ENCODE data around the gene SELENOP.

DNA sequence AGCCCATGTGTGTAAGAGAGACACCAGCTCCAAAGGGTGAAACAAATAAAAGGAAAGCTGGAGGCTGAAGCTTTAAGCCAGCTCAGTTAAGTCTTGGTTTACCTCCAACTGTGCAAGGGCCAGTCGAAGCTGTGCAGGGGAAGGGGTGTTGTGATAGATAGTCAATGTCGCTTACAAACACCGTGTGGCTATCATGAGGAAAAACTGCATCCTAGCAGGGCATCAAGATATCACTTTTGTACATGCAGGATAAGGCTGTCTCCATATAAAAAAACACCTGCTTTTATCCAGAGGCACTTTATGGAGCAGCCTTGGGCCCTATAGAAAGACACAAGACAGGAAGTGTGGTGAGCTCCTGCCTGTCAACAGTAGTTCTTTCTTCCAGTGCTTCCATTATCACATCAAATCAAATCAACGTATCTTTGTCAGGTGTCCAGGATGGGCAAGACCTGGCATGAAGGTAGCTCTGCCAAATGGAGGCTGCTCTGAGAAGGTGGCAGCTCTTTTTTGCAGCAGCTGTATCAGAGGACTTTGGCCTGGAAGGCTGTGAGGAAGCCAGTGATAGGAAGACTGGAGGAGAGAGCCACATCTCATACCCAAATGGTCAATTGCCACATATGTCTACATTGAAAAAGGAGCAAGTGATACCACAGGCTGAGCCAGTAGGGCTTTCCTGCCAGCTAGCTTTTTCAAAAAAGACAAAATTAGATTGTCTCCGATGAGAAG lies 29.3 kb upstream of the SELENOP start:
- TF ChIP-seq FOSL2 (CRISPR knock-in tag; IDR thresholded peaks at IDR 0.05) (no peak), EZH2 (conservative IDR thresholded peaks at IDR 0.05; ENCODE audit: low read depth, low read length) (no peak), IKZF1 (IDR thresholded peaks at IDR 0.05) (no peak)
- TF ChIP-seq, protein P1, sequence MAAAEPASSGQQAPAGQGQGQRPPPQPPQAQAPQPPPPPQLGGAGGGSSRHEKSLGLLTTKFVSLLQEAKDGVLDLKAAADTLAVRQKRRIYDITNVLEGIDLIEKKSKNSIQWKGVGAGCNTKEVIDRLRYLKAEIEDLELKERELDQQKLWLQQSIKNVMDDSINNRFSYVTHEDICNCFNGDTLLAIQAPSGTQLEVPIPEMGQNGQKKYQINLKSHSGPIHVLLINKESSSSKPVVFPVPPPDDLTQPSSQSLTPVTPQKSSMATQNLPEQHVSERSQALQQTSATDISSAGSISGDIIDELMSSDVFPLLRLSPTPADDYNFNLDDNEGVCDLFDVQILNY (CRISPR knock-in tag; conservative IDR thresholded peaks at IDR 0.05) = no peak
